ENCODE data around the gene NF2. TPM values are rescaled to one million over a fixed set of nuclear protein-coding genes. Genes with fewer than 3 reads are reported as not detected.

NF2 gene
- total RNA-seq, 1 experiment from 2014 or later = 56.9 TPM

- ATAC-seq (no peak), DNase-seq (ENCODE audit: low spot score) (no peak)
- ChIA-PET POLR2A (no interaction called here), CTCF (interaction anchor here (0.7 to 1.8 kb wide), 2 partner anchors 19 to 35 kb away, joined by 3 to 5 read pairs; no protein-coding TSS in a partner anchor)
- no peak for TF ChIP-seq GABPB1 (CRISPR knock-in tag; IDR thresholded peaks at IDR 0.05)
- TF ChIP-seq CREM (CRISPR knock-in tag; IDR thresholded peaks at IDR 0.05) = no peak
- TF ChIP-seq PRRX2 (CRISPR knock-in tag; IDR thresholded peaks at IDR 0.05) = no peak
- no peak for TF ChIP-seq ZNF263 (CRISPR knock-in tag; IDR thresholded peaks at IDR 0.05; ENCODE audit: low read depth)
- TF ChIP-seq, protein P1, sequence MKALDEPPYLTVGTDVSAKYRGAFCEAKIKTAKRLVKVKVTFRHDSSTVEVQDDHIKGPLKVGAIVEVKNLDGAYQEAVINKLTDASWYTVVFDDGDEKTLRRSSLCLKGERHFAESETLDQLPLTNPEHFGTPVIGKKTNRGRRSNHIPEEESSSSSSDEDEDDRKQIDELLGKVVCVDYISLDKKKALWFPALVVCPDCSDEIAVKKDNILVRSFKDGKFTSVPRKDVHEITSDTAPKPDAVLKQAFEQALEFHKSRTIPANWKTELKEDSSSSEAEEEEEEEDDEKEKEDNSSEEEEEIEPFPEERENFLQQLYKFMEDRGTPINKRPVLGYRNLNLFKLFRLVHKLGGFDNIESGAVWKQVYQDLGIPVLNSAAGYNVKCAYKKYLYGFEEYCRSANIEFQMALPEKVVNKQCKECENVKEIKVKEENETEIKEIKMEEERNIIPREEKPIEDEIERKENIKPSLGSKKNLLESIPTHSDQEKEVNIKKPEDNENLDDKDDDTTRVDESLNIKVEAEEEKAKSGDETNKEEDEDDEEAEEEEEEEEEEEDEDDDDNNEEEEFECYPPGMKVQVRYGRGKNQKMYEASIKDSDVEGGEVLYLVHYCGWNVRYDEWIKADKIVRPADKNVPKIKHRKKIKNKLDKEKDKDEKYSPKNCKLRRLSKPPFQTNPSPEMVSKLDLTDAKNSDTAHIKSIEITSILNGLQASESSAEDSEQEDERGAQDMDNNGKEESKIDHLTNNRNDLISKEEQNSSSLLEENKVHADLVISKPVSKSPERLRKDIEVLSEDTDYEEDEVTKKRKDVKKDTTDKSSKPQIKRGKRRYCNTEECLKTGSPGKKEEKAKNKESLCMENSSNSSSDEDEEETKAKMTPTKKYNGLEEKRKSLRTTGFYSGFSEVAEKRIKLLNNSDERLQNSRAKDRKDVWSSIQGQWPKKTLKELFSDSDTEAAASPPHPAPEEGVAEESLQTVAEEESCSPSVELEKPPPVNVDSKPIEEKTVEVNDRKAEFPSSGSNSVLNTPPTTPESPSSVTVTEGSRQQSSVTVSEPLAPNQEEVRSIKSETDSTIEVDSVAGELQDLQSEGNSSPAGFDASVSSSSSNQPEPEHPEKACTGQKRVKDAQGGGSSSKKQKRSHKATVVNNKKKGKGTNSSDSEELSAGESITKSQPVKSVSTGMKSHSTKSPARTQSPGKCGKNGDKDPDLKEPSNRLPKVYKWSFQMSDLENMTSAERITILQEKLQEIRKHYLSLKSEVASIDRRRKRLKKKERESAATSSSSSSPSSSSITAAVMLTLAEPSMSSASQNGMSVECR (CRISPR knock-in tag; IDR thresholded peaks at IDR 0.05; ENCODE audit: borderline replicate concordance) = no peak
- no peak for TF ChIP-seq TP53 (CRISPR knock-in tag; IDR thresholded peaks at IDR 0.05)
- no peak for TF ChIP-seq ZNF396 (CRISPR knock-in tag; IDR thresholded peaks at IDR 0.05; ENCODE audit: borderline replicate concordance)
- TF ChIP-seq NFYB (CRISPR knock-in tag; conservative IDR thresholded peaks at IDR 0.05; ENCODE audit: low read depth) = no peak
- no peak for TF ChIP-seq FOXK1 (CRISPR knock-in tag; IDR thresholded peaks at IDR 0.05)
- TF ChIP-seq, protein P2, sequence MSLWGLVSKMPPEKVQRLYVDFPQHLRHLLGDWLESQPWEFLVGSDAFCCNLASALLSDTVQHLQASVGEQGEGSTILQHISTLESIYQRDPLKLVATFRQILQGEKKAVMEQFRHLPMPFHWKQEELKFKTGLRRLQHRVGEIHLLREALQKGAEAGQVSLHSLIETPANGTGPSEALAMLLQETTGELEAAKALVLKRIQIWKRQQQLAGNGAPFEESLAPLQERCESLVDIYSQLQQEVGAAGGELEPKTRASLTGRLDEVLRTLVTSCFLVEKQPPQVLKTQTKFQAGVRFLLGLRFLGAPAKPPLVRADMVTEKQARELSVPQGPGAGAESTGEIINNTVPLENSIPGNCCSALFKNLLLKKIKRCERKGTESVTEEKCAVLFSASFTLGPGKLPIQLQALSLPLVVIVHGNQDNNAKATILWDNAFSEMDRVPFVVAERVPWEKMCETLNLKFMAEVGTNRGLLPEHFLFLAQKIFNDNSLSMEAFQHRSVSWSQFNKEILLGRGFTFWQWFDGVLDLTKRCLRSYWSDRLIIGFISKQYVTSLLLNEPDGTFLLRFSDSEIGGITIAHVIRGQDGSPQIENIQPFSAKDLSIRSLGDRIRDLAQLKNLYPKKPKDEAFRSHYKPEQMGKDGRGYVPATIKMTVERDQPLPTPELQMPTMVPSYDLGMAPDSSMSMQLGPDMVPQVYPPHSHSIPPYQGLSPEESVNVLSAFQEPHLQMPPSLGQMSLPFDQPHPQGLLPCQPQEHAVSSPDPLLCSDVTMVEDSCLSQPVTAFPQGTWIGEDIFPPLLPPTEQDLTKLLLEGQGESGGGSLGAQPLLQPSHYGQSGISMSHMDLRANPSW (CRISPR knock-in tag; conservative IDR thresholded peaks at IDR 0.05; ENCODE audit: low read depth) = no peak
- no peak for TF ChIP-seq SMAD4 (CRISPR knock-in tag; IDR thresholded peaks at IDR 0.05)
- TF ChIP-seq TEAD4 (CRISPR knock-in tag; IDR thresholded peaks at IDR 0.05) = no peak
- TF ChIP-seq ZSCAN18 (CRISPR knock-in tag; IDR thresholded peaks at IDR 0.05) = no peak
- Mint-ChIP-seq H3K27me3 (ENCODE audit: low read depth) (no peaks in the 10 kb centered on the region), H3K9me3 (no peaks in the 10 kb centered on the region), H3K4me1 (peaks cover 17% of the 10 kb centered on the region), H3K27ac (no peak overlapping the region), H3K4me3 (no peak overlapping the region), H3K36me3 (peaks cover 5% of the 10 kb centered on the region)
Measured at GRCh38 chr22:29654882-29655281, 51.4 kb downstream of the NF2 start.

DNA sequence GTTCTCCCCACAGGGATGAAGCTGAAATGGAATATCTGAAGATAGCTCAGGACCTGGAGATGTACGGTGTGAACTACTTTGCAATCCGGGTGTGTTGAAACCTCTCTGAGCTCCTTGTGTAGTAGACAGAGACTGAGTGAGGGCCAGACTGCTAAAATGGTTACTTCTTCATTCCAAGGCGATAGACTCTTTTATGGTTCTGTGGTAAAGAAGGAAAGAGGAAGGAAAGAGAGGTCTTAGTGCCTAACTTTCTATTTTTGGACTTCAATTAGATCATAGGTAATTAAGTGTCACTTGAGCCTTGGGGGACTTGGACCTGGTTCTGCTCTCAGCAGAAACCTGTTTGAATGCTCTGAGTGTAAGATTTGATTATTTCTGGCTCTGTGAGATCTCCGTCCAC lies 54.7 kb downstream of the NF2 start:
- no peaks in the 10 kb centered on the region for H3K4me1 Mint-ChIP-seq
- H3K27me3 Mint-ChIP-seq (ENCODE audit: low read depth) = no peaks in the 10 kb centered on the region
- H3K9me3 Mint-ChIP-seq = no peaks in the 10 kb centered on the region
- peaks cover 5% of the 10 kb centered on the region for H3K36me3 Mint-ChIP-seq
- DNase-seq (ENCODE audit: low spot score) = no peak
- ChIA-PET CTCF (interaction anchor here (0.7 to 1.6 kb wide), 3 partner anchors 22 to 519 kb away, joined by 3 to 4 read pairs (median 3); no protein-coding TSS in a partner anchor), POLR2A (no interaction called here)
- no peak overlapping the region for H3K4me3 Mint-ChIP-seq
- no peak for ATAC-seq
- H3K27ac Mint-ChIP-seq = no peak overlapping the region
- TF ChIP-seq SOX15 (CRISPR knock-in tag; IDR thresholded peaks at IDR 0.05) (no peak), NFE2L1 (CRISPR knock-in tag; IDR thresholded peaks at IDR 0.05) (no peak), ZBTB43 (CRISPR knock-in tag; IDR thresholded peaks at IDR 0.05) (no peak), ZNF281 (CRISPR knock-in tag; IDR thresholded peaks at IDR 0.05) (no peak), GRHL2 (CRISPR knock-in tag; IDR thresholded peaks at IDR 0.05; ENCODE audit: insufficient replicate concordance, severe bottlenecking) (no peak)
- TF ChIP-seq, protein P2 (CRISPR knock-in tag; conservative IDR thresholded peaks at IDR 0.05; ENCODE audit: low read depth) = no peak

Measured in WTC11 (cell line).